Ammon's horn (tissue), 1 donor: ENCODE data around the gene TMC2.
"Not testable (repeated sequence)": the region's sequence is repeated elsewhere in the genome, so short reads cannot be mapped to it uniquely, and the experiment has no call there.

ENCODE experiments used
- DNase-seq: peaks from one replicate; pipeline ENCODE4 v3.0.0-alpha.2; 2016; ENCODE audit warnings: low spot score

Gene TMC2

DNA sequence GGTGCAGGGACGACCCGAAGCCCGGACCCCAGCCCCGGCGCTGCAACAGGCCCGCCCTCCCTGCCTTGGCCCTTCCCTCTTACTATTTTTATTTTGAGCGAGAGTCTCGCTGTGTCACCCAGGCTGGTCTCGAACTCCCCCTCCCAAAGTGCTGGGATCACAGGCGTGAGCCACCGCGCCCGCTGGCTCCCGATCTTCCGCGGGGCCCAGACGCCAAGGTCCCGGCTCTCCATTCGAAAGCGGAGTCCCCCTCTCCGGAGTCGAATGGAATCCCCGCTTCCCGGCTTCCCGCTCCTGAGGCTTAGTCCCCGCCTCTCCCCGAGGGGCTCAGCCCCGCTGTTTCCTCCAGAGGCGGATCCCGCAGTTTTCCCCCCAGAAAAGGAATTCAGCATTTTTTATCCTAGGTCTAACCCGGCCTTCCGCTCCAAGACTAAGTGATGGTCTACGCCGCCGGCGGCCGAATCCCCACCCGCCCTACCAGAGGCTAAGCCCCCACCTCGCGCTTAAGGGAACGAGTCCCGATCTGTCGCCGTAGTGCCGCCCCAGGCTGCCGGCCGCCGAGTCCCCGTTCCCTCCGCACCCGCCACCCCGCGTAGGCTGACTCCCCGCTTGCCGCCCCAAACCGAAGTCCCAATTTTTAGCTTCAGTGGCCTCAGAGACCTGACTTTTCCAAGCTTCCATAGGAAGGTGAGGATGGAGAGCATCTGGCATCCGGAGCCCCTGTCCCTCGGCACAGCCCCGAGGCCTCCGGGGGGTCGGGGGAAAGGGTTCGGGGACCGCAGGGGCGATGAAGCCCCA lies 11.5 kb upstream of the TMC2 start:
- peak; percentile 52 for DNase-seq

DNA sequence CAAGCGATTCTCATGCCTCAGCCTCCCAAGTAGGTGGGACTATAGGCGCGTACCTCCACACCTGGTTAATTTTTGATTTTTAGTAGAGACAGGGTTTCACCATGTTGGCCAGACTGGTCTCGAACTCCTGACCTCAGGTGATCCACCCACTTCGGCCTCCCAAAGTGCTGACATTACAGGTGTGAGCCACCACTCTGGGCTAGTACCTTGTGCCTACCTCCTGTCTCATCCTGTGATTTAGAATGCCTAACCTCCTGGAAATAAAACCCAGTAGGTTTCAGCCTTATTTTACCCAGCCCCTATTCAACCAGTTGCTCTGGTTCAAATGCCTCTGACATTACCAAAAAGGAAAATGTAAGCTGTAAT lies 10.2 kb upstream of the TMC2 start:
- not testable (repeated sequence) for DNase-seq

DNA sequence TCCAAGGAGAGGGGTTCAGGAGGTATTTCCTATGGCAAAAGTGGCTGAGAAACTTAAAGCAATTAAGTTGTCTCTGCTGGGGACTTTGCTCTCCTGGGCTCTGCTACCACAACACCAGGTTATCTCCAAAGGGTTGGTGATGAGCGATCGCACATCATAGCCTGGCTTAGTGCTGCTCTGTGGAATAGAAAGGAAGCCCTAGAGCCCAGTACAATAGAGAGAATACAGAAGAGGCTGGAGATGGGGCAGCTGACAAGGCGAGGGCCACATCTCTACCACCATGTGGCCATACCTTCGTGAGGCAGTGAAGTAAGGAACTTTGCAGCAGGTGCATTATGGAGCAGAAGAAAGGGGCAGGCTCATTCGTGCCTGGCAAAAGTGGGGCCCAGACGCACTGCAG lies 8.6 kb upstream of the TMC2 start:
- DNase-seq: no peak

DNA sequence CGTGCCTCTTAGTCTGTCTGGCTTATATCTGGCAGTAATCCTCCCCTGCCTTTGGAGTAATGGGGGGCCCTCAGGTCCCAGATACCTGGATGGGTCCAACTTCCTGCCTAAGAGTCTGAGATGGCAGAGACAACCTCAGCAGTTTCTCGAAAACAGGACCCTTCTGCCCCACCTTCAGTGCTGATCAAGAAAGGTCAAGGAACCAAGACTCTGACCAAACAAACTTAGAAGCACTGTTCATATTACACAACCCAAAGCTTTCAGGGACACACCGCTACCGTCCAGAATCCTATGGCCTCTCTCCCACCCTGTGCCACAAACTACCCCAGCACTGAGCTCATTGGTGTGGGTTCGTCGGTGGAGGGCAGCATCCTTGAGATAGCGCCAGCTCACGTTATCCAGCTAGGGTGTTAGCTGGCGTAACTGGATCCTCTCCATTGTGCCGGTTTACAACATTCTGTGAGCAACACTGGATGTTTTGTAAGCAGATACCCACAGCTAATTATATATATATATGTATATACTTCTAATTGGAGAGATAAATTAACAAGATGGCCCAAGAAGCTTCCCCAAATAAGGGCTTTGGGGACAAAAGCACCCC lies 7.6 kb upstream of the TMC2 start:
- no peak for DNase-seq

DNA sequence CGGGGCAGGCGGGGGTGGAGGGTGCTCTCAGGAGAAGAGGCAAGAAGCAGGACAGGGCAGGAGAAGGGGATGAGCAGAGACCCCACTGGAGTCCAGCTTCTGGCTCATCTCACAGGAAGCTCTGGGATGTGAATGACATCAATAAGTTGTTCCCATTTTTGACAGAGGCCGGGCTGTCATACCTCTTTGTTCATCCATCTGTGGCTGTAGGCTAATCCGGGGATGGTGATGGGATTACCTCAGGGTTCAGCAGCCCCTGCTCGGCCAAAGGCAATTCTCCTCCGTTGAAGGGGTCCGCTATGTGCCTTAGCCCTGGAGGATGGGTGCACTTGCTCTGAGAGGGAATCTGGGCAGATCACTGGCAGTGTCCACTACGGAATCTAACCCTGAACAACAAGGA lies 3.3 kb upstream of the TMC2 start:
- no peak for DNase-seq

DNA sequence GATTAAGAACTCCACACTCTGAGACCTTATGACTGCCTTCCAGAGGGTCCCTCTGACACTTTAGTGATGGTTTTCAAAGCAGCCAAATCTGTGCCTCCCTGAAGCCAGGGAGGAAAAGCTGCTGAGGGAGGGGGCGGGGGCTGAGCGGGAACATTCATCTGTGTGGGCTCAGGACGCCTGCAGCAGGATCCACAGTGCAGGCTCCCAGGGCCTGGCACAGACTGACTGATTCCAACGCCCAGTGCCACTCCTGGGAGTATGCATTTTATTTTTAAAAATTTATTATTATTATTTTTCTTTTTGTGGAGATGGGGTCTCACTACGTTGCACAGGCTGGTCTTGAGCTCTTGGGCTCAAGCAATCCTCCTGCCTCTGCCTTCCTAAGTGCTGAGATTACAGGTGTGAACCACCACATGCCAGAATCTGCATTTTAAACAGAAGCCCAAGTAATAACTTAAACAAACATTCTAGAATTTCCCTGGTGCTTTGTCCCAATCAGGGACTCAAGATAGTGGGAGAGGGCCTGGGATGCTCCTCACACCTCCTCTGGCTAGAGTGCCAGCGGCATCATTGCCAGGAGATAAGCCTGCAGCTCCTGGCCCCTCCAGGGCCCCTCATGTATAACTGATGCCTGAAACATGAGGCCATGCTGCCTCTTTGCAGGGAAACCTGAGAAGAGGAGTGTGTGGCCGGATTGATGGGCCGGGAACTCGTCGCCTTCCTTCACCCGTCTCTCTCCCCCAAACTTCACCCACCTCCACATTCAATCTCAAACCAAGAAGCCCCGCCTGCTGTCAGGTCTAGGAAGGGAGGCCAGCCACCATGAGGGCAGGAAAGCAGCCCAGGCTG lies 438 bp upstream of the TMC2 start:
- DNase-seq: peak; percentile 46

DNA sequence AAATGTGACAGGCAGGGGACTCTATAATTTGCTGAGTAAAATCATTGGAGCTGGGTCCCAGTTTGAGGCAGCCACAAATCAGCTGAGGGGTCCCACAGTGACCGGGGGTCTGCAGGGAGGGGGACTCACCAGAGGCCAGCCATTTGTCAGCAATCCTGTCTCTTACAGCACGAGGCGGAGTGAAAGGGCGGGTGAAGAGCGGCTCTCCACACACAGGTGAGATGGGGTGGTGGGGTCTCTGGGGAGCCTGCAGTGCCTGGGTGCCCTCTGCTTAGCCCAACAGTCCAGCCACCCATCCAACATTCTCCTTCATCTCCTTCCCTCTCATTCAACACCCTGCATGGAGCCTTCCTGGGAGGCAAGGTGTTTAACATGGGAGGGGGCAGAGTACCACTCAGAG lies 728 bp downstream of the TMC2 start:
- no peak for DNase-seq

DNA sequence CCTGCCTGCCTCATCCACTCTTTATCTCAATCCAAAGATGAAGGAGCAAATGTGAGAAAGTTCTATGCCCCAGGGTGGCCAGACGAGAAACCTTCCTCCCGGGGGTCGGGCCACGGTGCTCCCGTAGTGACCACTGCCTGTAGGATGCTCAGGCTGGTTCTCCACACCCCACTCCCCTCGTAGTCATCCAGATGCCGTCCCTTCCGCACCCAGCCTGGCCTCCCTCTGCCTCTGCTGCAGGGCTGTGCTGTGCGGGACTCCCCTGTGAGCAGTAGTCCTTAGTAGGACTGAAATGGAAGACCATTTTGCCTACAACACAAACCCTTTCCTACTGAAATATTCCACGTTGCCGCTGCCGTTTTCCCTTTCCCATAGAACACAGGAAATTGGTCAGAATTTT lies 2.0 kb downstream of the TMC2 start:
- DNase-seq: no peak

DNA sequence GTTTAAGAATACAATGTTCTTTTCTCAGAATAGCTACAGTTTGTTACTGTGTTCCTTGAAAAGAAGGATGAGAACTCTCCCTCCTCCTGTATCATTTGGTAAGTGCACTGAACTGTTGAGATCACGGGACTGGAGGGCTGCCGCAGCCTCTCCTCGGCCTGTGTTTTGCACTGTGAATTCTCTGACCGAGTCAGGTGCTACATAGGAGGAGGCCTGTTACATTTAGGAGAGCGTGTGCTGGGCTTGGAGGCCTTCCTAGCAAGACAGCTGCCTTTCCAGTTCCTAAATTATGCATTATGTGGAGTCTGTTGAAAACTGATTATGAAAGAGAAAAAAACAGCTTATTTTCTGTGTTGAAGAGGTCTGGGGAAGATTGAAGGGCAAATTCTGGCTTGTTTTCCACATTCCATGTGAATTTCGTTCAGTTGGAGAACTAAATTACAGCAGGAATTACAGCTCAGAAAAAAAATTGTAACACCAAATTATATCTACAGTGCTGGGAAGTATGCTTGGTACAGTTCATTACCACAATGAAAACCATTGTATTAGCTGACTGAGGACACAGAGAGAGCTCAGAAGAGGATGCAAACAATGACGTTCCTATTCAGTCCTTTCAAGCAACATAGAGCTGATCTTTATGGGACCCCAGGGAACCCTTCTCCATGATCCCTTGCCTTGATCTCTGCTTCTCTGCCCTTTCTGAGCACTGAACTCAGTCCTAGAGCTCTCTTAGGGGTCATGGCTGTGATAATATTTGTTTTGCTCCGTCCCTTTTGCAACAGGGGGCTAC lies 2.8 kb downstream of the TMC2 start:
- DNase-seq: peak; percentile 82

DNA sequence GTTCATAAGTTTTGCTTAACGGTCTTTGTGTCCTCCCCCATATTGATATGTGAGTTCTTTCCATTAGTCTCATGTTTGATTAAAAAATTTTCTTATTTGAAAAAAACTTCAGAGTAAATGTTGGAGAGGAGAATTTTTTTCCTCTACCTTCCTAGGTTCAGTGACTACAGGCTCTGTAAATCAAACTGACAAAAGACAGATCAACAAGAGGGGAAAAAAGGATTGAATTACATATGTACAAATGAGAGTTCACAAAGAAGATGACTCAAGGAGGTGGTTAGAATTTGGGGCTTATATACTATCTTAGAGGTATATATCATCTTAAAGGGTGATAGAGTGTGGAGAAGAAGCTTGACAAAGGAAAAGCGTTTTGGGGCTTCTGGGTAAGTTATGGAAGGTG lies 5.6 kb downstream of the TMC2 start:
- DNase-seq: no peak

DNA sequence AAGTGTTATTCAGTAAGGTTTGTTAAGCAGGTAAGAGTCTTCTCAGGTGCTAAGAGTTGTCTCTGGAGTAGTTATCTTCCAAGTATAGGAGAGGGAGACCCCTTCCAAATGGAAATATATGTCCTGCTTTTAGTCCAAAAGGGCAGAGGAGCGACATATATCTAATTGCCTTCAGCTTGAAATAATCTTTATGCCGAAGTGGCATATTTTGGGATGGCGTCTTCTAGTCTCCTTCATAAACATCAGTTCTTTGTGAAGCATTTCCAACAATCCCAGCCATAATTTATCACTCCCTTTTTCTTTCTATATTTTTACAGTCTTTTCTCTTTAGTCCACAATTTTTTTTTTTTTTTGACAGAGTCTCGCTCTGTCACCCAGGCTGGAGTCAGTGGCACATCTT lies 6.0 kb downstream of the TMC2 start:
- no peak for DNase-seq

DNA sequence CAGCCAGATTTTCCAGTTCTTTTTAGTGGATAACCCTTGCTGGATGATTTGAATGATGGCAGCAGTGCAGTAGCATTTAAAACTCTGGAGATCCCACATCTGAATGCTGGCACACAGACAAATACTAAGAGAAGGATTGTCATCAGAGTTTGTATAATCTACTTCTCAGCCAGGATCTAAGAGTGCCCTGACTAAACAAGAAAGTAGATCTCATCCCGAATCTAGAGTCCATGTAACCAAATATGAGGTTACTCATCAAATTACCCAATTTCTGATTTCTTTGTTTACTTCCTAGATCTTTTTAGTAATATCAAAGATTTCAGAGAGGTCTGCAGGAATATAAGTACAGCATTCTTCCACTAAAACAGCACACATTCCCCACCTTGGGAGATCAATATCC lies 7.8 kb downstream of the TMC2 start:
- DNase-seq: no peak

DNA sequence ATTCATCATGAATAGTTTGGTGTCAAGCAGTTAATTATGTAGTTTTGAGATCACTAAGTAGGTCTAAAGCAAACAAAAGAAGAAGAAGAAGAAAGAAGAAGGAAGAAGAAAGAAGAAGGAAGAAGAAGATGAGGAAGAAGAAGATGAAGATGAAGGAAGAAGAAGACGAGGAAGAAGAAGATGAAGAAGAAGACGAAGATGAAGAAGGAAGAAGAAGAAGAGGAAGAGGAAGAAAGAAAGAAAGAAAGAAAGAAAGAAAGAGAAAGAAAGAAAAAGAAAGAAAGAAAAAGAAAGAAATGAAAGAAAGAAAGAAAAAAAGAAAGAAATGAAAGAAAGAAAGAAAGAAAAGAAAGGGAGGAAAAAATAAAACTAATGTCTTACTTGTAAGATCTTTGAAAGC lies 9.2 kb downstream of the TMC2 start:
- DNase-seq: no peak

DNA sequence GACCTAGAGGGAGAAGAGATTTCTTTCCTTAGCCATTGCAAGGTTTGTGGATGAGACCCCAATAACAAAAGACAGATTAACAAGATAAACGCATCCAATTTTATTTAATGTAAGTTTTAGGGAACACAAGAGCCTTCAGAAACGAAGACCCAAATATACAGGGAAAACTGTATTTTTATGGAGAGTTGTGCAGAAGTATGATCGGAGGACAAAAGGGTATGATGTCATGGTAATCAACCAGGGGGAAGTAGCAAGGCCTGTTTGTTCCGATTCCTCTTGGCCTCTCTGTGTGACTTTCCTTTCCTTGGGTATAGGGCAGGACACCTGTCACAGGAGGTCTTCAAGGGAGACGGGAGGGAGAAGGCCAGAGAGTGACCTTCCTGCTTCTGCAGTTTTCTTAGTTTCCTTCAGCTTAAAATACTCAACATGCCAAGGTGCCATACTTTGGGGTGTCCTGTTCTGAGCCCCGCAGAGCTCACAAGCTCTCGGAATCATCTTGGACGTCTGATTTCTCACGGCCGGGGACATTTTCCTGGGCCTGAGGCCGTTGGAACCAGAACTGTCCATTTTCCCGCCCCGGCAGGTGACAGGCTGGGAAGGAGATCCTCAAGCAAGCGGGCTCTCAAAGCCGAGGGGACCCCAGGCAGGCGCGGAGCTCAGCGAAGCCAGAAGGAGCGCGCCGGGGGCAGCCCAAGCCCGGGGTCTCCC lies 21.7 kb downstream of the TMC2 start:
- DNase-seq: no peak

DNA sequence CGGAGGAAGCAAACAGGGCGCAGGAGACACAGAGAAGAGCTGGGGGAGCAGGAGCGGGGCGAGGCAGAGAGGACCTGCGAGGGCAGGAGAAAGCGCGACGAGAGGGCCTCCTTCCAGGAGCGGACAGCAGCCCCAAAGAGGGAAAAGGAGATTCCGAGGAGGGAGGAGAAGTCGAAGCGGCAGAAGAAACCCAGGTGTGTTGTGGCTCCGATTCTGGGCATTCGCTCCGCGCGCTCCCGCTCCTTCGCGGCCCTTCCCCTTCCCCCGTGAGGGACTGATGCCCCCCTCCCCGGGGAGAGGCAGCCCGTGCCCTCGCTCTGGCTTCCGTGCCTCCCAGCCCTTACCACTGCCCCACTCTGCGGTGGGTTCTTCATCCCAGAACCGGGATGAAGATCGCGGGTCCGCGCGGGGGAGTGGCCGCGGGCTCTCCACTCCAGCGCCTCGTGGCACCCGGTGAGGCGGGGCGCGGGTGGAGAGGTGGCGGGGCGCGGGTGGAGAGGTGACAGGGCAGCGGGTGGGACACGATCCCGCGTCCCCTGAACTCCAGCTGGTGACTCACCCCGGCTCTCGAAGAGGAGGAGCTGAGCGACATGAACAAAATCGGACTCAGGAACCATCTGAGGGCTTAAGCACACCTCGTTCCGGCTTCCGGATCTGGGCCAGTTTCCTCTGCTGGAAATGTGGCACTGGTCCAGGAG lies 22.4 kb downstream of the TMC2 start:
- DNase-seq: peak; percentile 30

DNA sequence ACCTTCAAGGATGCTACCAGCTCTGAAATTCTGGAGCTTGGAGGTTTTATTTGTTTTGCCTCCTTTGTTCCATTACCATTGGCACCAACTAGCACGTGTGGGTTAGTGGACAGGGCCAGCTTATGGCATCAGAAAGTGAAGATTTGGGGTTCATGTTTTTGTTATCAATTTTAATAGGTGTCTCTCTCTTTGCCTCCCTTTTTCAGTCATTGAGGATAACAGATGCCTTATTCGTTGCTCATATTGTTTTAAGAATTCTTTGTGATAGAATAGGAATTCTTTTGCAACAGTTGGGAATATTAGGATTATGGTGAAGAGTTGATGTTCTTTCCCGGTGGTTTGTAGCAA lies 22.9 kb downstream of the TMC2 start:
- no peak for DNase-seq

DNA sequence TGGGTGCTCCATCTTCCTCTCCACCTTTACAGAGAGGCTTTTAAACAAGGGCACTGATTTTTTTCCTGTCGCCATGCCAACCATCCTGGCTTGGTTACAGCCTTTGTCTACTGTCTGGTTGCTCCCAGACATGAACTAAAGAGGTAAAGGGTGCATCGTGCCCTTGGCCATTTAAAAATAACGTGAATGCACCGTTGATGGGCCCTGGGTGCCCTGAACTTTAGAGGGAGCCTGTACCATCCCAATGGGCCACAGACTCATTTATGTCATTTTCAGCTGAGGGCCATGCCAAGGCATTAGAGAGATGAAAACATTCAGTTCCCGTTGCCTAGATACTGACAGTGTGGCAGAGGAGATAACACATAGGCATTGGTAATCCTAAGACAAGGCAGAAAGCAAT lies 23.3 kb downstream of the TMC2 start:
- peak; percentile 76 for DNase-seq

DNA sequence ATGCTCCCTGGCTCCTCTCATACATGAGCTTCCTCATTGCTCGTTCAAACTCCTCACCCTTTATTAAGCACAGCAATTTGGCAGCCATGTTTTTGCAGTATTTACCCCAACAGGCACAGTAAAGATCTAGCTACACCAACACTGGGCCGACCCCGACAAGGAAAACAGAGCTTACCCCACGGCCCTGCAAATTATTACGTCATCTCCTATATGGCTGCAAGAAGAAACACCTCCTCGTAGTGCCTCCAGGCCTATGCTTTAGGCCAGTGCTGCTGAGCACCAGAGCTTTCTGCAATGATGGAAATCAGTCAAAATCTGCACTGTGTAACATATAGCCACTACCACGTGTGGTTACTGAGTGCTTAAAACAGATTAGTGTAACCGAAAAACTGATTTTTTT lies 26.7 kb downstream of the TMC2 start:
- no peak for DNase-seq

DNA sequence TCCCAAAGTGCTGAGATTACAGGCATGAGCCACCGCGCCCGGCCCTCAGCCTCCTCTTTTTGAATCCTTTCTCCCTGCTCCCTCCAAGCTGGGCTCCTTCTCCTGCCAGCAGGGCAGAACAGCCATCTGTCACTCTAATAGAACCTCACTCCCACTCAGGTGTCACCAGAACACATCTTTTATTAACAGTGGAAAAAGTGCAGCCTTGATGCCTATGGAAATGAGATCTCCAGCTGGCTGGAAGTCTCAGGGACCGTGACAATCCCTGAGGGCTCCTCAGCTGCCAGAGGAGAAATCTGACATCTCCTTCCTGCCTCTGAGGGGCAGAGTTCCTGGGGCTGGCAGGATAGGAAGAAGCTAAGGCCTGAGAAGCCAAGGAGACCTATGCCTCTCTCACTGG lies 28.0 kb downstream of the TMC2 start:
- no peak for DNase-seq

DNA sequence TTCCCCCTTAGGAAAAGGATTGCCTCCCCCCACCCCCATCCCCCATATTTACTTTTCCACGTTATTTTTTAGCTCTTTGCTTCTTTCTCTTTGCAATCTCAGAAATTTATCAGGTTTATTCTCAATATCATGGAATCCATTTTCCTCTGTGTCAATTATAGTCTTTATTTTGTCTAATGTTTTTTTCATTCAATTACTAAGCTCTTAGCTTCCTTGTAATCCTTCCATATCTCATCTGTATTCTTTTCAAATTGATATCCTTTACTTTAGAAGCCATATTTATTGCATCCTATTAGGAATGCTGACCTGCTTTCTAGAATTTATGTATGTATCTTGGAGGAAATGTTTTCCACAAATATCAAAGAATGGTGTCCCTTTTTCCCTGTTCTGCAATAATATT lies 39.3 kb downstream of the TMC2 start:
- no peak for DNase-seq

DNA sequence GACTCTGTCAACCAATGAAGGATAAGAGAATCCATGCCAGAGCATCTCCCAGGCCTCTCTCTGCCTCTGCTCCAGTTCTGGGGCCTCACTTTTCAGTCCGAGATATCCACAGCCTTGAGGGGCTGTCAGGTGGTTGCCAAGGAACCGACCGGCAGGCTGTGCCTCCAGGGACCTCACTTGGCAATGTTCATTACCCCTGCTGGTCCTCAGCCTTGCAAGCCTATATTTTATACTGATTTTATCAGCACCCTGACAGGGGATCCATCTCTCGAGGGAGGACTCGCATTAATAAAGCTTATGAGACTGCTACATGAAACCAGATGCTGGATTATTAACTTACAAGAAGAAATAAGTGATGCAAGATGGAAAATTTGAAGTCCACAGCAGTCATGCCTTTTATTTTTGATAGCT lies 39.9 kb downstream of the TMC2 start:
- no peak for DNase-seq
